Endothelial cell (in vitro differentiated cells): ENCODE measurements around the gene VAV2. TPM values are rescaled to one million over a fixed set of nuclear protein-coding genes. Genes with fewer than 3 reads are reported as not detected.
A peak's percentile ranks its signal among the peaks of the same experiment; 100 is the strongest.

ENCODE experiments used
- DNase-seq: peaks from one replicate; pipeline ENCODE4 v3.0.0; 2021; ENCODE audit warnings: low spot score
- H3K27ac Mint-ChIP-seq: one replicate; pipeline ENCODE4 v1.8.0; 2021; ENCODE audit warnings: mixed read lengths, inconsistent platforms; ENCODE audit not compliant: unreplicated experiment
- H3K27me3 Mint-ChIP-seq: one replicate; pipeline ENCODE4 v1.8.0; 2021; ENCODE audit warnings: mild to moderate bottlenecking, moderate library complexity, mixed read lengths, inconsistent platforms; ENCODE audit not compliant: unreplicated experiment
- H3K36me3 Mint-ChIP-seq: one replicate; pipeline ENCODE4 v1.8.0; 2021; ENCODE audit warnings: mild to moderate bottlenecking, low read depth, mixed read lengths, inconsistent platforms; ENCODE audit not compliant: unreplicated experiment
- H3K4me1 Mint-ChIP-seq: one replicate; pipeline ENCODE4 v1.8.0; 2021; ENCODE audit warnings: mild to moderate bottlenecking, mixed read lengths, inconsistent platforms; ENCODE audit not compliant: unreplicated experiment
- H3K4me3 Mint-ChIP-seq: one replicate; pipeline ENCODE4 v1.8.0; 2021; ENCODE audit warnings: mild to moderate bottlenecking, mixed read lengths, inconsistent platforms; ENCODE audit not compliant: unreplicated experiment
- H3K9me3 Mint-ChIP-seq: one replicate; pipeline ENCODE4 v1.8.0; 2021; ENCODE audit warnings: mixed read lengths, inconsistent platforms; ENCODE audit not compliant: unreplicated experiment
- CTCF ChIP-seq: fragments of 200-600 bp; sonication (generic); IDR thresholded peaks from one replicate; pipeline ENCODE4 v1.5.0; 2021; ENCODE audit warnings: antibody characterized with exemption; ENCODE audit not compliant: unreplicated experiment
- total RNA-seq: library from RNA; stranded (reverse); fragmentation: NEBNext Ultra II Directional; extraction: Animal tissue kit (Norgen Biotek cat#: 25700); gene quantifications from one replicate; pipeline ENCODE4 v1.2.1, GENCODE V29; 2021; ENCODE audit not compliant: unreplicated experiment

VAV2 gene
- total RNA-seq, 1 donor from 2014 or later: 27.2 TPM

- DNase-seq: no peak
Measured at GRCh38 chr9:133895335-133895734, 96.8 kb downstream of the VAV2 start.

GRCh38 chr9:133894377-133895321 lies 97.5 kb downstream of the VAV2 start:
- peaks cover 13% of the 10 kb centered on the region for H3K36me3 Mint-ChIP-seq
- no peak overlapping the region for H3K27ac Mint-ChIP-seq
- no peak for TF ChIP-seq CTCF
- H3K9me3 Mint-ChIP-seq: no peaks in the 10 kb centered on the region
- peaks cover 10% of the 10 kb centered on the region for H3K27me3 Mint-ChIP-seq
- no peak for DNase-seq
- H3K4me3 Mint-ChIP-seq: no peak overlapping the region
- peaks cover 3% of the 10 kb centered on the region for H3K4me1 Mint-ChIP-seq

More at GRCh38 chr9:133895335-133895734, 96.8 kb downstream of the VAV2 start:
- Mint-ChIP-seq H3K9me3 (no peaks in the 10 kb centered on the region), H3K27me3 (peaks cover 10% of the 10 kb centered on the region), H3K4me1 (peaks cover 3% of the 10 kb centered on the region), H3K27ac (no peak overlapping the region), H3K4me3 (no peak overlapping the region), H3K36me3 (peaks cover 13% of the 10 kb centered on the region)
- no peak for TF ChIP-seq CTCF

- H3K4me1 Mint-ChIP-seq: peaks cover 3% of the 10 kb centered on the region
- no peak for TF ChIP-seq CTCF
- no peak for DNase-seq
- H3K27me3 Mint-ChIP-seq: peaks cover 10% of the 10 kb centered on the region
- H3K9me3 Mint-ChIP-seq: no peaks in the 10 kb centered on the region
- H3K27ac Mint-ChIP-seq: no peak overlapping the region
- H3K4me3 Mint-ChIP-seq: no peak overlapping the region
- H3K36me3 Mint-ChIP-seq: peaks cover 13% of the 10 kb centered on the region
Measured at GRCh38 chr9:133893191-133893994, 98.7 kb downstream of the VAV2 start.

- Mint-ChIP-seq H3K36me3 (peaks cover 13% of the 10 kb centered on the region), H3K27me3 (peaks cover 10% of the 10 kb centered on the region), H3K27ac (no peak overlapping the region), H3K4me3 (peak overlapping the region; percentile 11), H3K4me1 (peaks cover 3% of the 10 kb centered on the region), H3K9me3 (no peaks in the 10 kb centered on the region)
- TF ChIP-seq CTCF: no peak
- no peak for DNase-seq
Measured at GRCh38 chr9:133892193-133892920, 99.8 kb downstream of the VAV2 start.
